HEK293T (cell line): ENCODE results near the gene RPTOR.

ENCODE experiments used
- ARNT ChIP-seq: fragments of 450-650 bp; IDR thresholded peaks from 2 replicates; pipeline ENCODE4 v1.6.1; 2017; ENCODE audit warnings: mild to moderate bottlenecking
- BHLHE40 ChIP-seq: fragments of 450-650 bp; IDR thresholded peaks from 2 replicates; pipeline ENCODE4 v1.6.1; 2016; ENCODE audit warnings: mild to moderate bottlenecking, moderate library complexity, borderline replicate concordance
- CTBP1 ChIP-seq: fragments of 450-650 bp; IDR thresholded peaks from 2 replicates; pipeline ENCODE4 v1.6.1; 2016; ENCODE audit warnings: borderline replicate concordance
- FOXA1 ChIP-seq: fragments of 450-650 bp; IDR thresholded peaks from 2 replicates; pipeline ENCODE4 v1.6.1; 2016; ENCODE audit warnings: mild to moderate bottlenecking
- FOXK2 ChIP-seq: fragments of 450-650 bp; IDR thresholded peaks from 2 replicates; pipeline ENCODE4 v1.6.1; 2016; ENCODE audit warnings: mild to moderate bottlenecking
- HDGF ChIP-seq: fragments of 450-650 bp; IDR thresholded peaks from 2 replicates; pipeline ENCODE4 v1.6.1; 2017; ENCODE audit warnings: antibody characterized with exemption, borderline replicate concordance
- PKNOX1 ChIP-seq: fragments of 450-650 bp; IDR thresholded peaks from 2 replicates; pipeline ENCODE4 v1.6.1; 2016
- SUZ12 ChIP-seq: fragments of 450-650 bp; IDR thresholded peaks from 2 replicates; pipeline ENCODE4 v1.6.1; 2016; ENCODE audit warnings: mild to moderate bottlenecking

- no peak for TF ChIP-seq BHLHE40
- no peak for TF ChIP-seq SUZ12
- no peak for TF ChIP-seq CTBP1
- TF ChIP-seq FOXK2: no peak
- no peak for TF ChIP-seq HDGF
- TF ChIP-seq PKNOX1: no peak
- TF ChIP-seq FOXA1: no peak
- no peak for TF ChIP-seq ARNT
Observed at GRCh38 chr17:80510132-80510531, 34.5 kb upstream of the RPTOR start.
